ENCODE results near the gene ASPHD1.

DNA sequence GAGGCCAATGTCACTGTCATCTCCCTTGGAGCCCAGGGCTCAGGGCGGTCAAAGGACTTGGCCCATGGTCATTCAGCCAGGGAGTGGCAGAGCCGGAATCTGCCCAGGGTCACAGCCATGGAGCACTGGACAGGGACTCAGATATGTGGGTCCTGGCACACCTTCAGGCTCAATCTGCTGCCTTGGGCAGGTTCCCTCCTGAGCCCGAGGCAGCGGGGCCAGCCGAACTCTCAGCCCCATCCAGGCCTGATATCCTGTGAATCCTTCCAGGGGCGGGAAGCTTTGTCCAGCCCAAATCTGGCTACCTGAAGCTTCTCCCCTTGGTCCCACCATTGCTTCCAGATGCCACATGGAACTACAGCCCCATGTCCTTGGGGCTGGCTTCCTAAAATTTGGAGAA lies 25.1 kb upstream of the ASPHD1 start:
- TF ChIP-seq, protein P1, sequence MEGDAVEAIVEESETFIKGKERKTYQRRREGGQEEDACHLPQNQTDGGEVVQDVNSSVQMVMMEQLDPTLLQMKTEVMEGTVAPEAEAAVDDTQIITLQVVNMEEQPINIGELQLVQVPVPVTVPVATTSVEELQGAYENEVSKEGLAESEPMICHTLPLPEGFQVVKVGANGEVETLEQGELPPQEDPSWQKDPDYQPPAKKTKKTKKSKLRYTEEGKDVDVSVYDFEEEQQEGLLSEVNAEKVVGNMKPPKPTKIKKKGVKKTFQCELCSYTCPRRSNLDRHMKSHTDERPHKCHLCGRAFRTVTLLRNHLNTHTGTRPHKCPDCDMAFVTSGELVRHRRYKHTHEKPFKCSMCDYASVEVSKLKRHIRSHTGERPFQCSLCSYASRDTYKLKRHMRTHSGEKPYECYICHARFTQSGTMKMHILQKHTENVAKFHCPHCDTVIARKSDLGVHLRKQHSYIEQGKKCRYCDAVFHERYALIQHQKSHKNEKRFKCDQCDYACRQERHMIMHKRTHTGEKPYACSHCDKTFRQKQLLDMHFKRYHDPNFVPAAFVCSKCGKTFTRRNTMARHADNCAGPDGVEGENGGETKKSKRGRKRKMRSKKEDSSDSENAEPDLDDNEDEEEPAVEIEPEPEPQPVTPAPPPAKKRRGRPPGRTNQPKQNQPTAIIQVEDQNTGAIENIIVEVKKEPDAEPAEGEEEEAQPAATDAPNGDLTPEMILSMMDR (IDR thresholded peaks at IDR 0.05) = no peak
- TF ChIP-seq POLR2AphosphoS5 (IDR thresholded peaks at IDR 0.05) (no peak), EP300 (IDR thresholded peaks at IDR 0.05) (no peak), POLR2A (IDR thresholded peaks at IDR 0.05) (no peak)

Measured in suprapubic skin (tissue), 4 donors.